GM21360 (cell line): ENCODE results near the gene BCL2L1.
A peak's percentile ranks its signal among the peaks of the same experiment; 100 is the strongest.

ENCODE experiments used
- ATAC-seq: cut with Tn5 transposase; IDR thresholded peaks from one replicate; pipeline ENCODE4 v1.9.1; 2021; ENCODE audit warnings: mild to moderate bottlenecking, moderate library complexity; ENCODE audit not compliant: unreplicated experiment

Gene BCL2L1

GRCh38 chr20:31694842-31695593 lies 27.6 kb downstream of the BCL2L1 start:
- ATAC-seq: no peak

GRCh38 chr20:31693987-31694661 lies 28.5 kb downstream of the BCL2L1 start:
- ATAC-seq: no peak

GRCh38 chr20:31693402-31693801 lies 29.3 kb downstream of the BCL2L1 start:
- no peak for ATAC-seq

- ATAC-seq: peak; percentile 49
These were observed 30.9 kb downstream of the BCL2L1 start for GRCh38 chr20:31691646-31692275.

GRCh38 chr20:31690124-31690666 lies 32.5 kb downstream of the BCL2L1 start:
- ATAC-seq: no peak

- no peak for ATAC-seq
These were observed 33.5 kb downstream of the BCL2L1 start for GRCh38 chr20:31689141-31689540.

- no peak for ATAC-seq
These were observed 34.9 kb downstream of the BCL2L1 start for GRCh38 chr20:31687777-31688176.

GRCh38 chr20:31685853-31686643 lies 36.6 kb downstream of the BCL2L1 start:
- ATAC-seq: no peak

- ATAC-seq: no peak
These were observed 38.3 kb downstream of the BCL2L1 start for GRCh38 chr20:31684153-31685015.

- ATAC-seq: no peak
These were observed 39.7 kb downstream of the BCL2L1 start for GRCh38 chr20:31682927-31683326.

GRCh38 chr20:31682352-31682751 lies 40.3 kb downstream of the BCL2L1 start:
- no peak for ATAC-seq

GRCh38 chr20:31681769-31682168 lies 40.9 kb downstream of the BCL2L1 start:
- ATAC-seq: no peak

- no peak for ATAC-seq
These were observed 41.4 kb downstream of the BCL2L1 start for GRCh38 chr20:31681128-31681727.

GRCh38 chr20:31680286-31681127 lies 42.2 kb downstream of the BCL2L1 start:
- no peak for ATAC-seq

- no peak for ATAC-seq
These were observed 43.0 kb downstream of the BCL2L1 start for GRCh38 chr20:31679357-31680285.

GRCh38 chr20:31678389-31679356 lies 44.0 kb downstream of the BCL2L1 start:
- ATAC-seq: no peak
